SK-N-SH (cell line): ENCODE data around the gene CYP4F12. TPM values are rescaled to one million over a fixed set of nuclear protein-coding genes. Genes with fewer than 3 reads are reported as not detected.
A peak's percentile ranks its signal among the peaks of the same experiment; 100 is the strongest.

Experiments used
- CTCF ChIA-PET: fragments of 300-600, 350-600 bp; formaldehyde crosslinking; extraction: SDS; loops from one replicate; lab custom pipeline; 2021; lab: Yijun Ruan, JAX
- POLR2A ChIA-PET: fragments of 350-600 bp; sonication (Branson Sonifier 250); formaldehyde crosslinking; extraction: SDS; loops from one replicate; lab custom pipeline; 2020; ENCODE audit warnings: antibody characterized with exemption, inconsistent platforms; lab: Yijun Ruan, JAX
- DNase-seq: peaks from one replicate; pipeline ENCODE4 v3.0.0; 2012
- H2AFZ ChIP-seq: fragments of 200-600 bp; sonication (generic); 2 replicates; pipeline ENCODE4 v1.8.1; 2016; ENCODE audit warnings: antibody characterized with exemption, mild to moderate bottlenecking, low read depth
- H3F3A ChIP-seq: fragments of 200-600 bp; sonication (generic); replicated peaks from 2 replicates; pipeline ENCODE3; 2016; ENCODE audit warnings: antibody characterized with exemption, mild to moderate bottlenecking; ENCODE audit not compliant: insufficient read depth
- H3K27ac ChIP-seq, 2 experiments: fragments of 200-500 bp in 1 of 2; fragments of 200-600 bp in 1 of 2; sonication (Bioruptor generic) in 1 of 2; sonication (generic), shearing (Covaris generic) in 1 of 2; 2 replicates each; pipeline versions ENCODE4 v1.5.1 to v1.6.1; 2014 to 2016; ENCODE audit warnings: low read depth in 2 of 2, inconsistent platforms in 1 of 2, low read length in 1 of 2, mild to moderate bottlenecking in 1 of 2, mixed read lengths in 1 of 2
- H3K27me3 ChIP-seq: fragments of 200-600 bp; sonication (generic), shearing (Covaris generic); 2 replicates; pipeline ENCODE4 v1.6.1; 2016; ENCODE audit warnings: mixed run types; ENCODE audit not compliant: insufficient read depth
- H3K36me3 ChIP-seq, 2 experiments: fragments of 200-500 bp in 1 of 2; fragments of 200-600 bp in 1 of 2; sonication (Bioruptor generic) in 1 of 2; sonication (generic) in 1 of 2; replicated peaks in 1 of 2; 2 replicates each; pipeline versions ENCODE3 to v1.5.1; 2014 to 2016; ENCODE audit warnings: low read length in 1 of 2, mild to moderate bottlenecking in 1 of 2; ENCODE audit not compliant: insufficient read depth in 2 of 2, control insufficient read depth in 1 of 2
- H3K4me1 ChIP-seq, 2 experiments: fragments of 200-500 bp in 1 of 2; fragments of 200-600 bp in 1 of 2; sonication (Bioruptor generic) in 1 of 2; sonication (generic), shearing (Covaris generic) in 1 of 2; 2 replicates each; pipeline versions ENCODE4 v1.5.1 to v1.6.1; 2014 to 2016; ENCODE audit warnings: low read depth in 1 of 2, low read length in 1 of 2, mixed run types in 1 of 2; ENCODE audit not compliant: insufficient read depth in 2 of 2, control insufficient read depth in 1 of 2
- H3K4me2 ChIP-seq: fragments of 200-600 bp; sonication (generic), shearing (Covaris generic); 2 replicates; pipeline ENCODE4 v1.6.1; 2017; ENCODE audit warnings: mixed run types
- H3K4me3 ChIP-seq, 2 experiments: fragments of 200-500 bp in 1 of 2; fragments of 200-600 bp in 1 of 2; sonication (Bioruptor generic) in 1 of 2; sonication (generic), shearing (Covaris generic) in 1 of 2; 2 replicates each; pipeline versions ENCODE4 v1.5.1 to v1.8.1; 2014 to 2016; ENCODE audit warnings: low read depth in 2 of 2, inconsistent platforms in 1 of 2, low read length in 1 of 2, mild to moderate bottlenecking in 1 of 2, mixed read lengths in 1 of 2, moderate library complexity in 1 of 2
- H3K79me2 ChIP-seq: fragments of 200-600 bp; sonication (generic); 2 replicates; pipeline ENCODE4 v1.8.1; 2017; ENCODE audit warnings: mild to moderate bottlenecking; ENCODE audit not compliant: insufficient read depth
- H3K9ac ChIP-seq: fragments of 200-600 bp; sonication (generic); 2 replicates; pipeline ENCODE4 v1.6.1; 2017; ENCODE audit warnings: mixed run types
- H3K9me2 ChIP-seq: fragments of 200-600 bp; sonication (generic); 2 replicates; pipeline ENCODE4 v1.6.1; 2017; ENCODE audit warnings: mixed run types
- H3K9me3 ChIP-seq: fragments of 200-600 bp; sonication (generic); 2 replicates; pipeline ENCODE4 v1.6.1; 2017; ENCODE audit warnings: mixed run types, mild to moderate bottlenecking, moderate library complexity
- H4K20me1 ChIP-seq: fragments of 200-600 bp; sonication (generic); 2 replicates; pipeline ENCODE4 v1.6.1; 2017; ENCODE audit warnings: mild to moderate bottlenecking, mixed run types; ENCODE audit not compliant: insufficient read depth
- EP300 ChIP-seq, 2 experiments: IDR thresholded peaks; 2 replicates each; pipeline versions ENCODE4 v1.4.0 to v1.6.1; 2012; ENCODE audit warnings: borderline replicate concordance in 1 of 2, low read depth in 1 of 2, low read length in 1 of 2
- EZH2phosphoT487 ChIP-seq: fragments of 200-600 bp; sonication (generic); IDR thresholded peaks from 2 replicates; pipeline ENCODE4 v1.6.1; 2017; ENCODE audit warnings: low read depth, mixed run types, mild to moderate bottlenecking, antibody characterized with exemption, moderate library complexity, borderline replicate concordance
- GABPA ChIP-seq: IDR thresholded peaks from 2 replicates; pipeline ENCODE4 v1.4.0; 2012; ENCODE audit warnings: low read depth, mild to moderate bottlenecking
- GATA2 ChIP-seq: sonication (generic); formaldehyde crosslinking; IDR thresholded peaks from 2 replicates; pipeline ENCODE4 v1.5.0; 2020; ENCODE audit warnings: mild to moderate bottlenecking, missing genetic modification reagents
- MEF2A ChIP-seq: IDR thresholded peaks from 2 replicates; pipeline ENCODE4 v1.4.0; 2012; ENCODE audit warnings: low read depth, borderline replicate concordance
- MXI1 ChIP-seq: IDR thresholded peaks from 2 replicates; pipeline ENCODE4 v1.6.1; 2012; ENCODE audit warnings: mild to moderate bottlenecking, low read depth, low read length, improper control_type of control experiment
- NFIC ChIP-seq: IDR thresholded peaks from 2 replicates; pipeline ENCODE4 v1.4.0; 2012; ENCODE audit warnings: borderline replicate concordance
- NRF1 ChIP-seq: IDR thresholded peaks from 2 replicates; pipeline ENCODE4 v1.6.1; 2012; ENCODE audit warnings: low read depth, mild to moderate bottlenecking, low read length
- POLR2AphosphoS5 ChIP-seq: IDR thresholded peaks from 2 replicates; pipeline ENCODE4 v1.6.1; 2012; ENCODE audit warnings: low read depth, low read length
- RAD21 ChIP-seq: IDR thresholded peaks from 2 replicates; pipeline ENCODE4 v1.6.1; 2012; ENCODE audit warnings: mild to moderate bottlenecking, low read length
- REST ChIP-seq: IDR thresholded peaks from 2 replicates; pipeline ENCODE4 v1.6.1; 2012; ENCODE audit warnings: mild to moderate bottlenecking, low read depth, low read length, moderate library complexity
- RFX5 ChIP-seq: IDR thresholded peaks from 2 replicates; pipeline ENCODE4 v1.6.1; 2012; ENCODE audit warnings: mild to moderate bottlenecking, improper control_type of control experiment, low read length
- RXRA ChIP-seq: IDR thresholded peaks from 2 replicates; pipeline ENCODE4 v1.4.0; 2012; ENCODE audit warnings: low read depth, mild to moderate bottlenecking, borderline replicate concordance
- SIN3A ChIP-seq: IDR thresholded peaks from 2 replicates; pipeline ENCODE4 v1.6.1; 2012; ENCODE audit warnings: low read depth, mild to moderate bottlenecking, low read length, moderate library complexity, borderline replicate concordance
- USF1 ChIP-seq: IDR thresholded peaks from 2 replicates; pipeline ENCODE4 v1.4.0; 2012; ENCODE audit warnings: low read depth, borderline replicate concordance
- YY1 ChIP-seq: IDR thresholded peaks from 2 replicates; pipeline ENCODE4 v1.4.0; 2012; ENCODE audit warnings: low read depth, mild to moderate bottlenecking
- ZBTB33 ChIP-seq: IDR thresholded peaks from 2 replicates; pipeline ENCODE4 v1.4.0; 2012; ENCODE audit warnings: low read depth, borderline replicate concordance
- WGBS: methylation state at CpG from one replicate; pipeline ENCODE4 v1.1.6; 2017; ENCODE audit warnings: low lambda C conversion rate; 5-methylcytosine and 5-hydroxymethylcytosine counted together
- polyA plus RNA-seq, 3 experiments: library from polyadenylated mRNA; depleted of rRNA; stranded (reverse); fragments of >200 nt; gene quantifications; 2 replicates each; pipeline ENCODE4 v1.2.3, GENCODE V29; 2012

Gene CYP4F12
- polyA plus RNA-seq, 1 of the 3 experiments (the other 2 are of a cell fraction) = not detected

DNA sequence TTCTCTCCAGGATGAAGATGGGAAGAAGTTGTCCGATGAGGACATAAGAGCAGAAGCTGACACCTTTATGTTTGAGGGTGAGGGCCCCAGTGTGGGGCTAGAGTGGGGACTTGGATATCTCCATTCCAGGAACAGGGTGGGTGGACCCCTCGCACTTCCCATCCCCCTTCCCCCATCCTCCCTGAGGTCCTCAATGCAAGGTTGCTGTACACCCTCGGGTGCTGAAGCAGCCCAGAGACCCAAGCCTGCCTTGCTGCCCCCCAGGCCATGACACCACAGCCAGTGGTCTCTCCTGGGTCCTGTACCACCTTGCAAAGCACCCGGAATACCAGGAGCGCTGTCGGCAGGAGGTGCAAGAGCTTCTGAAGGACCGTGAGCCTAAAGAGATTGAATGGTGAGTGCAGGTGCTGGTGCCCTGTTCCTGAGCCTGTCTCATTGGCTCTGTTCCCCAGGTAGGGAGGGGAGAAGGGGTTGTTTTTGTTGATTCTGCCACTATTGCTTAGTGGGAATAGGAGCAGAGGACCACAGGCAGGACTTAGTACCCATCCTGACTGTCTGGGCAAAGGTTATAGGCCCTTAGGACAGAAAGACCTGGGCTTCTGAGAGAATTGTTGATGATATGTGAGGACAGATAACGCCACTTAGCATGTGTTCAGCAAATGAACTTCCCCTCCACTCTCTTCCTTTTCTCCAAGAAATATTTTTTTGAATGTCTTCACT lies 20.2 kb upstream of the CYP4F12 start:
- CTCF ChIA-PET = no interaction called here
- Histone ChIP-seq H3K4me3 (no peak overlapping the region), H3K27me3 (no peaks in the 10 kb centered on the region), H2AFZ (no peak overlapping the region), H4K20me1 (no peaks in the 10 kb centered on the region), H3K36me3 (no peaks in the 10 kb centered on the region), H3F3A (no peaks in the 10 kb centered on the region), H3K27ac (no peak overlapping the region), H3K9me3 (no peaks in the 10 kb centered on the region), H3K9ac (no peak overlapping the region), H3K79me2 (no peaks in the 10 kb centered on the region), H3K4me2 (no peak overlapping the region), H3K9me2 (no peaks in the 10 kb centered on the region), H3K4me1 (no peaks in the 10 kb centered on the region)
- WGBS = 4% methylated on average over 6 of the region's 8 CpGs
- TF ChIP-seq REST = peak; percentile 66; the same call in 1 of the 2 replicates
- TF ChIP-seq EZH2phosphoT487 = no peak
- DNase-seq = no peak
- POLR2A ChIA-PET = no interaction called here

- H4K20me1 ChIP-seq = no peaks in the 10 kb centered on the region
- H3K9me3 ChIP-seq = no peaks in the 10 kb centered on the region
- no peaks in the 10 kb centered on the region for H3K36me3 ChIP-seq
- ChIA-PET CTCF (interaction anchor here (0.9 kb wide), 1 partner anchor 27 kb away, joined by 3 read pairs; no protein-coding TSS in a partner anchor), POLR2A (no interaction called here)
- H3K4me1 ChIP-seq = no peaks in the 10 kb centered on the region
- H3F3A ChIP-seq = no peaks in the 10 kb centered on the region
- DNase-seq = no peak
- no peak overlapping the region for H3K4me3 ChIP-seq
- no peak overlapping the region for H3K9ac ChIP-seq
- H2AFZ ChIP-seq = no peak overlapping the region
- no peaks in the 10 kb centered on the region for H3K79me2 ChIP-seq
- no peaks in the 10 kb centered on the region for H3K27me3 ChIP-seq
- H3K27ac ChIP-seq = no peak overlapping the region
- H3K9me2 ChIP-seq = no peaks in the 10 kb centered on the region
- no peak overlapping the region for H3K4me2 ChIP-seq
- no peak for TF ChIP-seq RAD21
- no peak for TF ChIP-seq NRF1
- no peak for TF ChIP-seq MEF2A
- no peak for TF ChIP-seq EP300 (IDR thresholded peaks at IDR 0.05; ENCODE audit: borderline replicate concordance in 1 of 2, low read depth in 1 of 2, low read length in 1 of 2)
- no peak for TF ChIP-seq YY1
- no peak for TF ChIP-seq MXI1
- no peak for TF ChIP-seq RFX5
- TF ChIP-seq NFIC = no peak
- TF ChIP-seq SIN3A = no peak
- TF ChIP-seq RXRA = no peak
- TF ChIP-seq USF1 = no peak
- TF ChIP-seq GATA2 = no peak
- TF ChIP-seq GABPA = no peak
- no peak for TF ChIP-seq POLR2AphosphoS5
- TF ChIP-seq REST = no peak
- TF ChIP-seq ZBTB33 = no peak
Measured at GRCh38 chr19:15656467-15656866, 16.4 kb upstream of the CYP4F12 start.
